Measurements from ENCODE around the gene FOXL3.

The FOXL3 gene

GRCh38 chr7:298375-298702 is 8.4 kb downstream of the FOXL3 start:
- Histone ChIP-seq H3K4me3 (replicated peaks; ENCODE audit: low read depth, low read length) (no peak overlapping the region), H3K27me3 (replicated peaks; ENCODE audit: control insufficient read depth, insufficient read depth, low read length) (no peaks in the 10 kb centered on the region), H3K36me3 (ENCODE audit: control insufficient read depth, insufficient read depth, low read length) (no peaks in the 10 kb centered on the region)
- no peak for TF ChIP-seq CTCF (IDR thresholded peaks at IDR 0.05; ENCODE audit: insufficient read depth, low read length, poor library complexity, severe bottlenecking)
- no peak for DNase-seq (ENCODE audit: extremely low read depth, insufficient read length)

GRCh38 chr7:298743-299142 is 8.8 kb downstream of the FOXL3 start:
- Histone ChIP-seq H3K4me3 (replicated peaks; ENCODE audit: low read depth, low read length) (no peak overlapping the region), H3K36me3 (ENCODE audit: control insufficient read depth, insufficient read depth, low read length) (no peaks in the 10 kb centered on the region), H3K27me3 (replicated peaks; ENCODE audit: control insufficient read depth, insufficient read depth, low read length) (no peaks in the 10 kb centered on the region)
- DNase-seq (ENCODE audit: extremely low read depth, insufficient read length), result no peak
- no peak for TF ChIP-seq CTCF (IDR thresholded peaks at IDR 0.05; ENCODE audit: insufficient read depth, low read length, poor library complexity, severe bottlenecking)

- DNase-seq (ENCODE audit: extremely low read depth, insufficient read length), result no peak
- no peaks in the 10 kb centered on the region for H3K36me3 ChIP-seq (ENCODE audit: control insufficient read depth, insufficient read depth, low read length)
- no peak for TF ChIP-seq CTCF (IDR thresholded peaks at IDR 0.05; ENCODE audit: insufficient read depth, low read length, poor library complexity, severe bottlenecking)
- no peaks in the 10 kb centered on the region for H3K27me3 ChIP-seq (replicated peaks; ENCODE audit: control insufficient read depth, insufficient read depth, low read length)
- no peak overlapping the region for H3K4me3 ChIP-seq (replicated peaks; ENCODE audit: low read depth, low read length)
Observed at GRCh38 chr7:299169-299568, 9.2 kb downstream of the FOXL3 start.

- Histone ChIP-seq H3K27me3 (replicated peaks; ENCODE audit: control insufficient read depth, insufficient read depth, low read length) (no peaks in the 10 kb centered on the region), H3K4me3 (replicated peaks; ENCODE audit: low read depth, low read length) (no peak overlapping the region), H3K36me3 (ENCODE audit: control insufficient read depth, insufficient read depth, low read length) (no peaks in the 10 kb centered on the region)
- no peak for DNase-seq (ENCODE audit: extremely low read depth, insufficient read length)
- TF ChIP-seq CTCF (IDR thresholded peaks at IDR 0.05; ENCODE audit: insufficient read depth, low read length, poor library complexity, severe bottlenecking), result no peak
Observed at GRCh38 chr7:299628-300027, 9.7 kb downstream of the FOXL3 start.

- H3K36me3 ChIP-seq (ENCODE audit: control insufficient read depth, insufficient read depth, low read length), result no peaks in the 10 kb centered on the region
- no peak for DNase-seq (ENCODE audit: extremely low read depth, insufficient read length)
- no peak overlapping the region for H3K4me3 ChIP-seq (replicated peaks; ENCODE audit: low read depth, low read length)
- no peaks in the 10 kb centered on the region for H3K27me3 ChIP-seq (replicated peaks; ENCODE audit: control insufficient read depth, insufficient read depth, low read length)
- no peak for TF ChIP-seq CTCF (IDR thresholded peaks at IDR 0.05; ENCODE audit: insufficient read depth, low read length, poor library complexity, severe bottlenecking)
Observed at GRCh38 chr7:300048-300447, 10.1 kb downstream of the FOXL3 start.

GRCh38 chr7:300546-301290 is 10.7 kb downstream of the FOXL3 start:
- no peak for TF ChIP-seq CTCF (IDR thresholded peaks at IDR 0.05; ENCODE audit: insufficient read depth, low read length, poor library complexity, severe bottlenecking)
- H3K27me3 ChIP-seq (replicated peaks; ENCODE audit: control insufficient read depth, insufficient read depth, low read length), result no peaks in the 10 kb centered on the region

More at GRCh38 chr7:300546-301290, 10.7 kb downstream of the FOXL3 start:
- no peak overlapping the region for H3K4me3 ChIP-seq (replicated peaks; ENCODE audit: low read depth, low read length)
- no peaks in the 10 kb centered on the region for H3K36me3 ChIP-seq (ENCODE audit: control insufficient read depth, insufficient read depth, low read length)
- DNase-seq (ENCODE audit: extremely low read depth, insufficient read length), result no peak

Data from GM06990 (cell line).